ENCODE data around the gene BNC2.

The BNC2 gene

DNA sequence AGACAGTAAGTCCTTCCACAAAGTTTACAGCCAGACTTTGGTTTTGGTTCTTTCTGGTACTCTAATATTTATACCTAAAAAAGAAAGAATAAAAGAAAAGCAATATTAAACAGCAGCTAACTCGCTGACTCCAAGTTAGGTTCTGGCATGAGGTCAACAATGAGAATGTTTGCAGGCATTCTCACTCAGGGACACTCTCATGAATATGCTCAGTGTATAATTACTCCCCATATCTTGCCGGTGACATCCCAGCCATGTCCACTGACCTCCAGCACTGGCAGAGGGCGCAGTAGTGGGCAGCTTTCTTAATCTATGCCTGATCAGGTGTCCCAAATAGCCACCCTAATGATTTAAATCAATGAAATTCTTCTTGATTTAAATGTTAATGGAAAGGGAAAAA is 151.5 kb downstream of the BNC2 start:
- no peak overlapping the region for H3K4me3 ChIP-seq (ENCODE audit: low read depth, low read length)
- POLR2A ChIA-PET, result interaction anchor here (0.5 to 1.1 kb wide), 3 partner anchors 14 to 147 kb away, joined by 3 to 6 read pairs (median 5); no protein-coding TSS in a partner anchor
- CTCF ChIA-PET, result no interaction called here
- no peak for DNase-seq (ENCODE audit: low read depth, low spot score)
- TF ChIP-seq CTCF (IDR thresholded peaks at IDR 0.05; ENCODE audit: insufficient read depth, low read length, missing control alignments), result no peak

- H3K4me3 ChIP-seq (ENCODE audit: low read depth, low read length), result no peak overlapping the region
- TF ChIP-seq CTCF (IDR thresholded peaks at IDR 0.05; ENCODE audit: insufficient read depth, low read length, missing control alignments), result no peak
- ChIA-PET POLR2A (interaction anchor here (0.5 to 1.1 kb wide), 3 partner anchors 13 to 146 kb away, joined by 3 to 6 read pairs (median 5); no protein-coding TSS in a partner anchor), CTCF (interaction anchor here (0.8 to 1.7 kb wide), 5 partner anchors 9 to 345 kb away, joined by 3 to 7 read pairs (median 3); no protein-coding TSS in a partner anchor)
- no peak for DNase-seq (ENCODE audit: low read depth, low spot score)
Observed at GRCh38 chr9:16718296-16718695, 152.2 kb downstream of the BNC2 start.

- DNase-seq (ENCODE audit: low read depth, low spot score), result no peak
- no peak for TF ChIP-seq CTCF (IDR thresholded peaks at IDR 0.05; ENCODE audit: insufficient read depth, low read length, missing control alignments)
- no peak overlapping the region for H3K4me3 ChIP-seq (ENCODE audit: low read depth, low read length)
- POLR2A ChIA-PET, result no interaction called here
- CTCF ChIA-PET, result interaction anchor here (1.7 kb wide), 1 partner anchor 14 kb away, joined by 7 read pairs; no protein-coding TSS in a partner anchor
Observed at GRCh38 chr9:16716601-16717000, 153.9 kb downstream of the BNC2 start.

DNA sequence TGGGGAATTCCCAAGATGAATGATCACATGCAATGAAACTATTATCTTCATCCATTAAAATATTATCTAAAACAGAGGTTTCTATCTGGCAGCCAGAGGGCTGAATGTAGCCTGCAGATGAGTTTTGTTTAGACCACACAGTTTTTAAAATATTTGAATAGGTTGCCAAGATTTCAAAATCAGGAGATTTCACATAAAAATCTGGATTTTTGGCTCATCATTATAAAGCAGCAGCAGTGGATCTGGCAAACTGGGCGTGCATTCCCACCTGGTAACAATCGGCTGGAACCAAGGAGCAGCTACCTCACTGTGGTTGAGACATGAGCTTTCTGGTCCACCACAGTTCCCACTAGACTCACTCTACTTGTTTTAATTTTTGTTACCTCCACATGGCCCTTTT is 155.1 kb downstream of the BNC2 start:
- no peak for TF ChIP-seq CTCF (IDR thresholded peaks at IDR 0.05; ENCODE audit: insufficient read depth, low read length, missing control alignments)
- ChIA-PET CTCF (interaction anchor here (1.4 kb wide), 1 partner anchor 72 kb away, joined by 3 read pairs; no protein-coding TSS in a partner anchor), POLR2A (interaction anchor here (0.5 kb wide), 1 partner anchor 671 kb away, joined by 3 read pairs; no protein-coding TSS in a partner anchor)
- no peak overlapping the region for H3K4me3 ChIP-seq (ENCODE audit: low read depth, low read length)
- no peak for DNase-seq (ENCODE audit: low read depth, low spot score)

DNA sequence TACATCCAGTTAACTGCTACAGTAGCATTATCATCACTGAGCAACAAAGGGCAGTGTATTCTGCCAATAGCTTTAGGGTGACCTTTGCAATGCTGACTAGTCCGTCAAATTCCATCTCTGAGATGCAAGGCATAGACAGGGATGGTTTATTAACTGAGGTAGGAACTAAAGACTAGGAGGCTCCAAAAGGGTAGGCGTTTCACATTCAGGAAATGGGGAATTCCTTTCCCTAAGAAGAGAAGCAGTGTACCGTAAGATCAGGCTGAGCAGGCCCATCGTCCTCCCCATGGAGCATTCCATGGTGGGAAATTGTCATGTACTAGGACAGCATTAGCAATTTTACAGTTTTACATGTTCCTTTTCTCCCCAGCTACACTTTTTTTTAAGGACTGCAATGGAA is 157.7 kb downstream of the BNC2 start:
- POLR2A ChIA-PET, result no interaction called here
- CTCF ChIA-PET, result interaction anchor here (1.4 kb wide), 1 partner anchor 13 kb away, joined by 5 read pairs; no protein-coding TSS in a partner anchor
- TF ChIP-seq CTCF (IDR thresholded peaks at IDR 0.05; ENCODE audit: insufficient read depth, low read length, missing control alignments), result no peak
- no peak overlapping the region for H3K4me3 ChIP-seq (ENCODE audit: low read depth, low read length)
- DNase-seq (ENCODE audit: low read depth, low spot score), result no peak

DNA sequence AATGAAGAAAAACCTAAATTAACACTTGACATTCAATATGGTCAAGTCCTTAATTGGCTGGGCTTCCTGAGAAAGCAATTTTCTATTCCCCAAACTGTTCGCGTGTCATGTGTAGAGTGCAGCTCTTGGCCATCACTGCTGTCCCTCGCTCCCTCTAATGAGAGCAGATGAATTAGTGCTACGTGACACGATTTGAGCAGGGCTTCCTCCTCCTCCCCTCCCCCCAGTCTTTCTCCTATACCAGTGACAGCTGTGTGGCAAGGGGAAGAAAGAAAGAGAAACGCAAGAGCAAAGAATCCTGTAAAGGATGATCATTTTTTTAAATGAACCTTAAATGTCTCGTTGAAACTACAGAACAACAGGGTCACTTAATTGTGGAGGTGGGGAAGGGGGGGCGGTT is 159.6 kb downstream of the BNC2 start:
- no peak overlapping the region for H3K4me3 ChIP-seq (ENCODE audit: low read depth, low read length)
- no peak for TF ChIP-seq CTCF (IDR thresholded peaks at IDR 0.05; ENCODE audit: insufficient read depth, low read length, missing control alignments)
- POLR2A ChIA-PET, result no interaction called here
- CTCF ChIA-PET, result no interaction called here
- DNase-seq (ENCODE audit: low read depth, low spot score), result no peak

Measured in AG04449 (cell line).